ENCODE data around the gene LCN15. TPM values are rescaled to one million over a fixed set of nuclear protein-coding genes. Genes with fewer than 3 reads are reported as not detected.

The LCN15 gene
- polyA plus RNA-seq, 1 experiment: not detected

DNA sequence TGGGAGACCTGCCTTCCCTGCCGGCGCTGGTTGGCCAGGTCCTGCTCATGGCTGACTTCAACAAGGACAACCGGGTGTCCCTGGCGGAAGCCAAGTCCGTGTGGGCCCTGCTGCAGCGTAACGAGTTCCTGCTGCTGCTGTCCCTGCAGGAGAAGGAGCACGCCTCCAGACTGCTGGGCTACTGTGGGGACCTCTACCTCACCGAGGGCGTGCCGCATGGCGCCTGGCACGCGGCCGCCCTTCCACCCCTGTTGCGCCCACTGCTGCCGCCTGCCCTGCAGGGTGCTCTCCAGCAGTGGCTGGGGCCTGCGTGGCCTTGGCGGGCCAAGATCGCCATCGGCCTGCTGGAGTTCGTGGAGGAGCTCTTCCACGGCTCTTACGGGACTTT, 41.4 kb downstream of the LCN15 start:
- no peak for DNase-seq (ENCODE audit: low read depth)
- Histone ChIP-seq H3K4me3 (ENCODE audit: low read depth, low read length) (no peak overlapping the region), H3K36me3 (ENCODE audit: control insufficient read depth, insufficient read depth, low read length) (peaks cover 42% of the 10 kb centered on the region), H3K27me3 (ENCODE audit: control insufficient read depth, insufficient read depth, low read length) (no peaks in the 10 kb centered on the region)
- CTCF ChIA-PET: interaction anchor here (0.8 kb wide), 1 partner anchor 121 kb away, joined by 3 read pairs; no protein-coding TSS in a partner anchor
- TF ChIP-seq, protein P1, sequence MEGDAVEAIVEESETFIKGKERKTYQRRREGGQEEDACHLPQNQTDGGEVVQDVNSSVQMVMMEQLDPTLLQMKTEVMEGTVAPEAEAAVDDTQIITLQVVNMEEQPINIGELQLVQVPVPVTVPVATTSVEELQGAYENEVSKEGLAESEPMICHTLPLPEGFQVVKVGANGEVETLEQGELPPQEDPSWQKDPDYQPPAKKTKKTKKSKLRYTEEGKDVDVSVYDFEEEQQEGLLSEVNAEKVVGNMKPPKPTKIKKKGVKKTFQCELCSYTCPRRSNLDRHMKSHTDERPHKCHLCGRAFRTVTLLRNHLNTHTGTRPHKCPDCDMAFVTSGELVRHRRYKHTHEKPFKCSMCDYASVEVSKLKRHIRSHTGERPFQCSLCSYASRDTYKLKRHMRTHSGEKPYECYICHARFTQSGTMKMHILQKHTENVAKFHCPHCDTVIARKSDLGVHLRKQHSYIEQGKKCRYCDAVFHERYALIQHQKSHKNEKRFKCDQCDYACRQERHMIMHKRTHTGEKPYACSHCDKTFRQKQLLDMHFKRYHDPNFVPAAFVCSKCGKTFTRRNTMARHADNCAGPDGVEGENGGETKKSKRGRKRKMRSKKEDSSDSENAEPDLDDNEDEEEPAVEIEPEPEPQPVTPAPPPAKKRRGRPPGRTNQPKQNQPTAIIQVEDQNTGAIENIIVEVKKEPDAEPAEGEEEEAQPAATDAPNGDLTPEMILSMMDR (IDR thresholded peaks at IDR 0.05; ENCODE audit: insufficient read depth, low read depth, low read length): no peak
- POLR2A ChIA-PET: no interaction called here

DNA sequence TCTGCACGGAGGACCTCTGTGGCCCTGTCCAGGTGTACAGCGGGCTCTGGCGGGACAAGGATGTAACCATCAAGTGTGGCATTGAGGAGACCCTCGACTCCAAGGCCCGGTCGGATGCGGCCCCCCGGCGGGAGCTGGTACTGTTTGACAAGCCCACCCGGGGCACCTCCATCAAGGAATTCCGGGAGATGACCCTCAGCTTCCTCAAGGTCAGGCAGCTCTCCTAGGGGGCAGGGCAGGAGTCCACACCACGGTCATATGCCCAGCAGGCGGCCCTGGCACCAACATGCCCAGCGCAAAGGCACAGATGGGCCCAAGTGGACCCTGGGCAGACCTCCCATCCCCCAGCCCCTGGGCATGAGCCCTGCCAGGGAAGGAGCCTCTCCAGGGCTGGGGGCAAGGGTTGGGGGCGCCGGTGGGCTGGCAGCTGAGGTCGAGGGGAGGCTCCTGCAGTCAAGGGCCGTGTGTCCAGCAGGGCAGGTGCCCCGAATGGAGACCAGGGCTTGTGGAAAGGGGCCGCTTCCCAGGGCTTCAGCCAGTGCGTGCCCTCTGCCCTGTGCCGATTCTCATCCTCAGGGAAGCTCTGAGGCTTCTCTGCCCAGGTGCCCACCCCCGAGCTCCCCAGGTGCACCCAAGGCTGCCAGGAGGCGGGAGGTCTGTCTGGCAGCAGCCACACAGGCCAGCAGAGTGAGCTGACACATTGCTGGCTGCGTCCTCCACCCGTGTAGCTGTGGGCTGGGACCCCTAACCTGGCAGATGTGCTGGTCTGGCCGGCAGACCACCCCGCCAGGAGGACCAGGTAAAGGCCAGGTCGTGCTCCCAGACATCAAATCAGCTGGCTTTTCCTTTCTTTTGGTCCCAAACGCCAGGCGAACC, 42.0 kb downstream of the LCN15 start:
- Histone ChIP-seq H3K4me3 (ENCODE audit: low read depth, low read length) (no peak overlapping the region), H3K27me3 (ENCODE audit: control insufficient read depth, insufficient read depth, low read length) (no peaks in the 10 kb centered on the region), H3K36me3 (ENCODE audit: control insufficient read depth, insufficient read depth, low read length) (peaks cover 42% of the 10 kb centered on the region)
- DNase-seq (ENCODE audit: low read depth): no peak
- ChIA-PET POLR2A (interaction anchor here (0.6 kb wide), 1 partner anchor 342 kb away, joined by 4 read pairs; no protein-coding TSS in a partner anchor), CTCF (interaction anchor here (0.8 kb wide), 1 partner anchor 122 kb away, joined by 3 read pairs; no protein-coding TSS in a partner anchor)
- TF ChIP-seq, protein P1 (IDR thresholded peaks at IDR 0.05; ENCODE audit: insufficient read depth, low read depth, low read length): no peak

DNA sequence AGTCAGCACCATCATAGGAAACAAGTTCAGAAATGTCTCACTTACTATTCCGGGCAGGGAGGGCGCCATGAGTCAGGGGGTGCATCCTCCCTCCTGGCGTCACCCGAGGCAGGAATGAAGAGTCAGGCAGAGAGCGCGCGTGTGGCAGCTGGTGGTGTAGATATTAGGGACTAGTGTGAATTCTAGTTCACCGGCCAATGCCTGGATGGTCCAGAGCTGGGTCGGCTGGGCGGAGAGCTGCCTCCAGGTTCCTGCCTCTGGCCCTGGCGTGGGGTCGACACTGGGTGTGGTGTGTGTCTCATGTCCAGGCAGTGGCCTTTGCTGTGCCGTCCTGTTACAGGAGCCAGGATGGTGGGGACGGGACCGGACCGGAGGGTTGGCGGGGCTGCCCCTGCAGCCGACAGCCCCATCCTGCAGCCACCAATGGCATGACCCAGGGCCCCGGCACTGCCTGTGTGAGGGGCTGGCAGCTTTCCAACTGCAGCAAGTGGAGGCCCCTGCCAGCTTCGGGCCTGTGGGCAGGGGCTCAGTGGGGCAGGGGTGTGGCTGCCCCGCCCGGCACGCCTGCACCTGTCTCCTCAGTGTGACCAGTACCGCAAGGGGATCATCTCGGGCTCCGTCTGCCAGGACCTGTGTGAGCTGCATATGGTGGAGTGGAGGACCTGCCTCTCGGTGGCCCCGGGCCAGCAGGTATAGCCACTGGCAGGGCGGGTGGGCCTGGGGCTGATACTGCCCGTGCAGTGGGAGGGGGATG, 42.8 kb downstream of the LCN15 start:
- POLR2A ChIA-PET: no interaction called here
- no peak for DNase-seq (ENCODE audit: low read depth)

DNA sequence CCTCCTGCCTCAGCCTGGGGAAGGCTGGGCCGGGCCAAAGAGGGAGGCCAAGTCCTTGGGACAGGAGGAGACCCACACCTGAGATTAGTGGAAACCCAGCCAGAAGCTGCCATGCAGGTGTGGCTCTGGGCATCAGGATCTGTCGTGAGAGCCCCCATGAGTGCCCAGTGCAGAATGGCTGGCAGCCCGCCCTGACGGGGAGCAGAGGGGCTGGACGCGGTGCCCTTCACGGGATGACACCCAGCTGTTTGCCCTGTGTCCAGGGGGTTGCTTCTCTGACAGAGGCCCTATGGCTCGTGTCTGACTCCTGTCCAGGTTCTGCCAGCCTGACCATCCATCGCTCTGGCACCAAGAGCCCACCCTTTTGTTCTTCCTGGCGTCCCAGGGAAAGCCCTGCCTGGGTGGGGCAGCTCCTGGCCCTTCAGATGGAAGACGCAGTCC, 43.4 kb downstream of the LCN15 start:
- POLR2A ChIA-PET: no interaction called here
- Histone ChIP-seq H3K27me3 (ENCODE audit: control insufficient read depth, insufficient read depth, low read length) (peaks cover under 1% of the 10 kb centered on the region; the same call in 1 of the 2 replicates), H3K4me3 (ENCODE audit: low read depth, low read length) (no peak overlapping the region), H3K36me3 (ENCODE audit: control insufficient read depth, insufficient read depth, low read length) (peaks cover 34% of the 10 kb centered on the region)
- TF ChIP-seq, protein P1 (IDR thresholded peaks at IDR 0.05; ENCODE audit: insufficient read depth, low read depth, low read length): no peak
- DNase-seq (ENCODE audit: low read depth): no peak
- CTCF ChIA-PET: no interaction called here

More for the DNA sequence above, 42.8 kb downstream of the LCN15 start:
- CTCF ChIA-PET: no interaction called here
- Histone ChIP-seq H3K4me3 (ENCODE audit: low read depth, low read length) (no peak overlapping the region), H3K27me3 (ENCODE audit: control insufficient read depth, insufficient read depth, low read length) (no peaks in the 10 kb centered on the region), H3K36me3 (ENCODE audit: control insufficient read depth, insufficient read depth, low read length) (peaks cover 38% of the 10 kb centered on the region)
- TF ChIP-seq, protein P1 (IDR thresholded peaks at IDR 0.05; ENCODE audit: insufficient read depth, low read depth, low read length): no peak

Measured in BJ (cell line).